NCI-H1048 (cell line): ENCODE data around the gene OXGR1.
"Not testable (repeated sequence)": the region's sequence is repeated elsewhere in the genome, so short reads cannot be mapped to it uniquely, and the experiment has no call there.

Experiments
- DNase-seq: peaks from one replicate; lab custom pipeline; 2025; lab: John Stamatoyannopoulos, UW

Gene OXGR1

DNA sequence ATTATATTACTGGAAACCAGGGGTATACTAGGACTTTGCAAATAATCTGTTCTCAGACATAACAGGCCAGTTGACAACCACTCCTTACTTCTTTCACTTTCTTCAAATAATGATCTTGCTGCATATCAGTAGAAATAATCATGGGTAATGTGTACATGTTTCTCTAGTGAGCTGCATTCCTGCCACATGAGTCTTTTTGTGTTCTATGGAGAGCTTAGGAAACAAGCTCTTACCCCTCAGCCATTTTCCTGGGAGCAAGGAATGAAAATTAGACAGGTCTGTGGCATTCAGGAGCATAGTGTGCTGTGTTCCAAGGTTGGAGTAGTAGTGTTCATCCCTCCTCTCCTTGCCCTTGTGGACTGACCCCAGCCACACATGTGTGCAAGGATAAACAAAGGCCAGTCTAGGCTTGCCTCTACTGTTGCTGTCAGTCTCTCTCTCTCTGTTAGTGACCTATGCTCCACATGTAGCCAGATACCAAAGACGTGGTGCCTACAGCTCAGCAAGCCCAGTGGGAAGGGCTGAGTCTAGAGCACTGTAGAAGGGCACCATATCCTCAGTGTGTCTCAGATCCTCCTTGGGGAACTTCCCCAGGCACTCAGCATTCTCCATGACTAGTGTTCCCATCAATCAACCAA, 11.5 kb upstream of the OXGR1 start:
- no peak for DNase-seq

DNA sequence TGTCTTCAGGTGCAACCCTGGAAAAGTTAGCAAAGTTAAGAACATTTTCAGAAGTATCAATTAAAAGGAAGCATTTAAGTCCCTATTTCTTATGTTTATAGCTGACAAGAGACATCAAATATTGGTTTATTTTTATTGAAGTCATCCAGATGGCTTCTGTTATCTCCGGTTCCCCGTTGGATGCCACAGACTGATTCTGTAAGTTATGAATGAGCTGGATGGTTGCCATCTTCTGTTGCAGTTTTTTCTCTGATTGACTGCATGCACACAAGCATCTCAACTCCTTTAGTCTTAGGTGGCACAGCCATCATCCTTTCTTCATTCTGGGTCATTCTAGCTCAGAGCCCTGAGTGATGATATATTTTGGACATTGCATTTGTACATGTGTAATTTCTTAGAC, 10.6 kb upstream of the OXGR1 start:
- DNase-seq = no peak

DNA sequence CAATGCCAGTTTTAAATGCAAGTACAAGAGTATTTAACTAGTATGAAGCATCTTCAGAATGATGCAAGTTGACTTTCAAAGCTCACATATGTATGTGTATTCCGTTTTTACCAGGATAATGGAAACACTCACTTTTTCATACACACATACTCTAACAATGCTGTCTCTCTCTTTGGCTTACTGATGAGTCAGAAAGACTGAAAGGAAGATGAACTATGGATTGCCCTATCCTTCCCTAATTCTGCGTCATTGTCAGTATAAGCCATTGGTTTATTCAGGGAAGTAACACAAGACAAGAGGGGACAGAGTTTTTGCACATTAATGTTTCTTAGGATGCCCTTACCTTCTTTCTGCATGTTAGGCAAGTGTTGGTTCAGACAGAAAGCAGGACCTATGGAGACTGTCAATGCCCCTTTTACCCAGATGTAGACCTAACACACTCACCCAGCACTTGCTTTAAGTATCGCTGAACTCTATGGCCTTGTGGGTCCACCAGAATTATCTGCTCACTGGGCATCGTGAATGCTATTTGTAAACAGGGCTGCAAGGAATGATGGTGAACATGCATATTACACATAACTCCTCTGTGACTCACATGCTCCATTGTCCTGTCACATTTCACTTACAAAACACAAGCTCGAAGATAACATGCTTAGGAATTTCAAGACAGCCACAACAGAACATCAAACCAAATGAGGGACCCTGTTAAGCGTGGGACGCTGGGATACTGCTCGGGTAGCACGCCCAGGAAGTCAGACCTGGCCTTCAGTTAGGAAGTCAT, 10.0 kb upstream of the OXGR1 start:
- DNase-seq = no peak

DNA sequence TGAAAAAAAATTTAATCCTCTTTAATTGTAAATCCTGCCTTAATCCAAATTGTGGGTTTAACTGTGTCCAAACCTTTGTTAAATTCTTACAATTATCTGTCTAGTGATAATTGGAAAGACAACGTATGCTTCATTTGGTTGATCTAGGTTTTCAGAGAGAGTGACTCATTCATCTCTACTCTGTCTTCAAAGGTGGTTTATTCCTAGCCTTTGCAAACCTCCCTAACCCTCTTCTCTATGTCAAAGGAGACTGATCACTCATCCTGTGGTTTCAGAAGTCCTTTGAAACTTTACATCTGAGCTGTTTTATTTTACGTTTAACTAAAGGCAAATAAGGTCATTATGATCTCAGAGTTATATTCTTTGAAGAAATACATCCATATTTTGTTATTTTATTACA, 8.8 kb upstream of the OXGR1 start:
- DNase-seq = no peak

DNA sequence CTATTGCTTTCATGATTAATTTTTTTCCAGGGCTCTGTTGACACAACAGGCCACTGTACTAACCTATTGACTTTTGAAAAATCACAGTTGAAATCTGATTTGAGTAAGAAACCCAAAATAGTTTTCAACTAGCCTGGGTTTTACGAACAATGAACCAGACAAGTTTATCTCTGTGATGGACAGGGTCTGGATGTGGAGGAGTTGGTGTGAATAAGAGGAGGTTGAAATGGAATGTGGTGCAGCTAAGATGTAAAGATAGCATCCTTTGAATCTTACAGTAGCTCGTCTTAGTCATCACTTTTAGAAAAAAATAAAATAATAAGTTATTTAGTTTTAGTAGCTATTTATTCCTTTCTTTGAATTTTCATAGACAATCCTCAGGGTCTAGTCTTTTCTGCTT, 8.3 kb upstream of the OXGR1 start:
- no peak for DNase-seq

DNA sequence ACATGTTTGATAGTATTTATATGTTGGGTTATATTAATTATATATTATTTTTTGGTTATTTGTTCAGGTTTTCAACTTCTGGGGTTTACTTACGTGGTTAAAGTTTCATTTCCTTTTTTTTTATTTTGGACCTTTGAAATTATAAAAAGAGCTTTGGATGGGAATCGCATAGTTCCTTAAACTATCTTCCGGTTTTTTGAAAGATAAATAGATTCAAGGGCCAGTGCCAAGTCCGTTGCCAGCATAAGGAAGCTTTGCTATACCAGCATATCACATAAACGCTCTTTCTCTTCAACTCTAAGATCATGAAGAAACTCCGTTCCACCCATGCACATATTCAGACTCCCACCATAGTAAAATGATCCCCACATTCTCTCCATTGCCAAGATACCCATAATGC, 7.4 kb upstream of the OXGR1 start:
- no peak for DNase-seq

DNA sequence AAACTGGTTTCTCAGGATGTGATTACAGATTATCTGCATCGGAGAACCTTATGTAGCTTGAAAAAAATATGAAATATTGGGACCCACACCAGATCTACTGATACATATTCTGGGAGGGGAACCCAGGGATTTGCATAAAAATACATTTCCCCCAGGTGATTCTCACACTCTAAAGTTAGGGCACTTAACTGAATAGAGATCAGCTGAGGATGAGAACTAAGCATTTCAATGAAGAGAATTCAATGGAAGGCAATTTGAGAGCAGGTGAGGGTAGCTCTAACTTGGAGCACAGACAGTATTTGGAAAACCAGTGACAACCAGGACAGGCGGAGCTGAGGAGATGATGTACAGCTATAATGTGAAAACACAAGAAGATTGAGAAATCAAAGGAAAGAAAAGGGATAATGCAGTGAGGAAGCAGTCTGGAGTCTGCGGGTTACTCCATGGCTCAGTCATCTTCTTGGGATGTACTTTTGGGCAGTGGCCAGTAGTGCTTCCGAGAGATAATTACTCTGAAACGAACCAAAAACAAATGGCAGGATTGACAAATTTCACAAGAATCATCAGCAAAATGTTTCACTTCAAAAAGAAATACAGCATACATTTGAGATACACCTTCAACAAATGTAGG, 6.1 kb upstream of the OXGR1 start:
- no peak for DNase-seq

DNA sequence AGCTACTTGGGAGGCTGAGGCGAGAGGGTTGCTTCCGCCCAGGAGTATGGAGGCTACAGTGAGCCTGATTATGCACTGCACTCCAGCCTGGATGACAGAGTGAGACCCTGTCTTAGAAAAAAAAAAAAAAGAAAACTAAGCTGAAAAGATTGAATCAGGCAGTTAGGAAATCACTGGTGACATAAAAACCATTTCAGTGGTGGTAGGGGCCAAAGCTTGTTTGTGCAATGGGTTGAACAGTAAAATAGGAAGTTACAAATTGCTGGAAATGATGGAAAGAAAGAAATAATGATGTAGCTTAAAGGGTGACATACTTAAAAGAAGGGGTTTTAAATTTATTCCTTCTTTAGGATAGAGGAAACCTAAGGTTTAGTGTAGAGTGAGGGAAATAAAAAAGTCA, 4.8 kb upstream of the OXGR1 start:
- no peak for DNase-seq

DNA sequence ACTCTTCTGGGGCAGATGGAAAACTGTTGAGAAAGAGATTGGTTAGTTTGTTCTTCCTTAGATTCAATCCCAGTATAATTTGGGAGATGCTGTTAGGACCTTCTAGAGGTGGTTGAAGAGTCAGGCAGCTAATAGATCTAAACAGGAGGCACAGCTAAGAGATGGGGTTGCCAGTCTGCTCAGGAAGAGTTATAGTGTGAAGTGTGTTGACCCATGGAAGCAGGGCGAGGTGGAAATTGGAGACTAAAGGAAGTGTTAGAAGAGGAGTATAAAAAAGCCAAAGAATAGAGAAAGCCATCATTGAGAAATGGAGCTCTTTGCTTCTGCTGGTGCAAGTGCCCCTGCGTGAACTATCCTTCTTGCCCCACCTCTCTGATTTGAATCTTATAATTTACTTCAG, 3.8 kb upstream of the OXGR1 start:
- no peak for DNase-seq

DNA sequence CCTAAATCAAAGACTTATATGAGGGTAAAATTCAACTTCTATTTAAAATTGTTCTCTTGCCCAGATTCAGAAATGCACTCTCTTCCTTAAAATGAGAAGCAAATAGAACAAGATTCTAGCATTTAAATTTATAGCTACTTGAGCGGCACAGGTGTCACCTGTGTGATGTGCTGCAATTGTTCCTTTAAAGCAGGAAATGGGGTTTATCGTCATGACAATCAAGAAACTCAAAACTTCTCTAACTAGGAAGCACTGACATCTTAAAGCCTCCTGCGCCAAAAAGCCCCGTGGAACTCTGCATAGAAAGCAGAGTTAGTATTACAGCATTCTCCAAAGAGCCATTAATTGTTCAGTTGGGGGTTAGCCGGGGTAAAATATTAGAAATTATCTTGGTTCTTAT, 2.6 kb upstream of the OXGR1 start:
- no peak for DNase-seq

DNA sequence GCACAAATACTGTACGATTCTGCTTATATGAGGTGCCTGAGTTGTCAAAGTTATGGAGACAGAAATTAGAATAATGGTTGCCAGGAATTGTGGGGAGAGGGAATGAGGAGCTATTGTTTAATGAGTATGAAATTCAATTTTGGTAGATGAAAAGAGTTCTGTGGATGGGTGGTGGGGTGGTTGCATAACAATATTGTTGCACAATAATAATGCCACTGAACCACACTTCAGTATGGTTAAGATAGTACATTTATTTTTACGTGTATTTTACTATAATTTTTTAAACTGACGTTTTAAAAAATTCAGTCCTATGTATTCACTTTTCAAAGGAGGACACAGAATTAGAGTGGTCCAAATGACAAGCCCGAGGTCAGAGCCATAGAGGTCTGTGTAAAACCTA, 1.8 kb upstream of the OXGR1 start:
- DNase-seq = no peak

DNA sequence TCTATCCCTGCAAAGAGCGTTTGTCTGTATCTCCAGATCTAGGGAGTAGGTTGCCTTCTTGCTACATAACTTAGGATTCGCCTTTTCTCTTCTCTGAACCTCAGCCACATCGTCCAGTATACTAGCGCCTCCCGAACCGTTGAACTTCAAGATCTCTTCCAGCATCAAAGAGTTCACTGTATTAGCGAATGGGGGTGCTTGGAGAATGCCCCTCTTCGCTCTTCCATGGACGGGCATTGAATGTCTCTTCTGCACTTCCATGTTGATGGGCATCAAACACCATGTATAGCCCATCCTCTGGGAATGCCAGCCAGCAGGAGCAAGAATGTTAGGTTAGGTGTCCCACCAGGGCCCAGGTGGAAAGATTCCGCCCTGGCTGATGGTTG, 575 bp upstream of the OXGR1 start:
- DNase-seq = no peak

DNA sequence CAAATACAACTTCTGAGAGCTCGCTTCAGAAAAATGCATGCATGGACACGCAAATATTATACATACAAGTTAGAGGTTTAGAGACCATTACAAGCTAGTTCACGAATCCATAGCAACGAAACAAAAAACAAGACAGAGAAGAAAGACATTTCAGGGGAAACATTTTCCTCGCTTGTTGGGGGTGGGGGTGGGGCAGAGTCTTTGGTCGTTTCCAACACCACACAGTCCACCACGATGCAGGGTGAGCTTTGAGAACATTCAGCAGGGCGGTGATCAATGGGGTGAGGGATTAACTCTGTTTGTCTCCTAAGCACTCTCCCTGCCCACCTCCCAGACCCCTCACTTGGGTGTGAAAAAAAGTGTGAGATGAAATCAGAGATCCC, 651 bp downstream of the OXGR1 start:
- no peak for DNase-seq

DNA sequence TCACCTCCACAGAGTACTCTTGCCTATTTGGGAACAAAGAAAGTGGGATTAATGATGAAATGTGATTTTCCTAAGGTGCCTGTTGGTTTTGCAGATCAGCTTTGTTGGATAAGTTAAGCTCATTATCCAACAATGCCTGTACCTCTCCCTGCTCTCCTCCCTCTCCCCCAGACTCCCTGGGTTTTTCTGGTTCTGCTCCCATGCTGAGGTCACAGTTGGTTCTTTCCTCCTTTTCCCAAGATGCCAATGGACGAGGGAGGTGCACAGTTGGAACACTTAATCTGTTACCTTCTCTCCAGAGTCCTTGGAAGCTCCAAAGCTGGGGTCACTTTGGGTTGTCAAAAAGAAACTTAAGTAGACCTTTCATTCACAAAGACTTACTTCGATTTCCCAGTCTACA, 1.6 kb downstream of the OXGR1 start:
- DNase-seq = no peak

DNA sequence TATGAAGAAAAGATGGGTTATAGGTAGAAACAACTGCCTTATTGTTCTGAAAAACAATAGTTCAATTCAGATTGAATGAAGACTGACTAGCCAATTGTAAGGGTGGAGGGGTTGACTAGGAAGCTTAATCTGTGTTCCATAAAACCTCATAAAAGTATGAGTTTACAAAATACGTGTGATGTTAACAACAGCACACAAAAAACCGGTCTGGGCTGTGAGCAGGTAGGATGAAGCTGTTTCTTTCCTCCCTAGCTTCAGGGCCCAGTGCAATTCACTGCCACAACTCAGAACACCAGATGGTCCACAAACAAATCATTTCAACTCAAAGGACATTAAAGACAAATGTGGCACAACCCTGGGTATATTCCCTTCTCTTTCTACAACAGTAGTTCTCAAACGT, 3.2 kb downstream of the OXGR1 start:
- no peak for DNase-seq

DNA sequence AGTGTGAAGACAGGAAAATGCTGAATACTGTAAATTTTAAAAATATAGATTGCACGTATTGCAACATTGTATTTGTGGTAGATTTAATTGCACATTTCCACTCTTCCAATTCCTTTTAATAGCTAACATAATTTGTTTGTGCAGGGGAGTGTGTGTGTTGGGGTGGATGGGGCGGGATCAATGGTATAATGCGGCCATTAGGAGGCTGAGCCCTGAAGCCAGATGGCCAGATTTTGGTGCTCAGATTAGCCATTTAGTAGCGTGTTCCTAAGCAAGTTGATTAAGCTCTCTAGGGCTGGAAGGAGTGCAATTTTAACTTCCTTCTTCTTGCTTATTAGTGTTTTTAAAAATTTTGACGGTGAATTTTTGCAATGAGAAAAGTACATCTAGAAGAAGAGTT, 5.8 kb downstream of the OXGR1 start:
- no peak for DNase-seq

DNA sequence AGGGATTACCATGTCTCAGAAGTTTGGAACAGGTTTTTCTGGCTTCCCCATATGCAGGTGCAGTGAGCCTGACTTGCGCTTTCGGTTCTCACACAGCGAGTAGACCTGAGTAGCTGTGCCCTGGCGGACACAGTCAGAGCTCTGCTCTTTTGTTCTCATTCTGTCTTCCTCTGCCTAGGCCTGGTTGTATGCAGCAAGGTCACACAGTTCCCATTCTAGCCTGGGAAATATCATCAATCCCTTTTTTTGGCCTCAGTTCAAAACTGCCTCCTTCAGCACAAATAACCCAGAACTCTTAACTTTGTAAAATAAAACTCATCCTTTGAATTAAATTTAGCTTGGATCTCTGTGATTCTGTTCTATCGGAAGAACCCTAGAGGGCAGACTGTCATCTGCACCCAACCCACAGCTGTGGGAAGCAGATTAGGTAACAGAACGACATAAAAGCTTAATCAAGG, 10.2 kb downstream of the OXGR1 start:
- DNase-seq = peak; percentile 72

DNA sequence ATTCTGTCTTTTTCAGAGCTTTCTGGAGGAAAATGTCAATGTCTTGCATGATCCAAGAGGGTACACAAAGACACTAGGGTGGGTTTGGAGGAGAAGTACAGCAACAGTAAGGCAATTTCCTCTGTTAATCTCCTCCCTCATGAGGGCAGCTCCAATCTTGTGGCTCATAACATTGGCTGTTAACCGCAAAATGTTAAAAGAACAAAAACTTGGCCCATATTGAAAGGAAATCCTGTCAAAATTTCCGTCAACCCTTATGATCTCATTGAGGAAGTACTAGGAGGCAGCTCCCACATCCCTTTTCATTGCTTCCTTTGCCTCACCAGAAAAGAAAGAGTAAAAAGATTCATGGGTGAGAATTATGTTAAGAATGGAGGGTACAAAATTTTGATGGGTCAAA, 11.6 kb downstream of the OXGR1 start:
- no peak for DNase-seq

DNA sequence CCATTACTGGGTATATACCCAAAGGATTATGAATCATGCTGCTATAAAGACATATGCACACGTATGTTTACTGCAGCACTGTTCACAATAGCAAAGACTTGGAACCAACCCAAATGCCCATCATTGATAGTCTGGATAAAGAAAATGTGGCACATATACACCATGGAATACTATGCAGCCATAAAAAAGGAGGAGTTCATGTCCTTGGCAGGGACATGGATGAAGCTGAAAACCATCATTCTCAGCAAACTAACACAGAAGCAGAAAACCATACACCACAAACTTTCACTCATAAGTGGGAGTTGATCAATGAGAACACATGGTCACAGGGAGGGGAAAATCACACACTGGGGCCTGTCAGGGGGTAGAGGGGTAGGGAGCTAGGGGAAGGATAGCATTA, 14.4 kb downstream of the OXGR1 start:
- not testable (repeated sequence) for DNase-seq

DNA sequence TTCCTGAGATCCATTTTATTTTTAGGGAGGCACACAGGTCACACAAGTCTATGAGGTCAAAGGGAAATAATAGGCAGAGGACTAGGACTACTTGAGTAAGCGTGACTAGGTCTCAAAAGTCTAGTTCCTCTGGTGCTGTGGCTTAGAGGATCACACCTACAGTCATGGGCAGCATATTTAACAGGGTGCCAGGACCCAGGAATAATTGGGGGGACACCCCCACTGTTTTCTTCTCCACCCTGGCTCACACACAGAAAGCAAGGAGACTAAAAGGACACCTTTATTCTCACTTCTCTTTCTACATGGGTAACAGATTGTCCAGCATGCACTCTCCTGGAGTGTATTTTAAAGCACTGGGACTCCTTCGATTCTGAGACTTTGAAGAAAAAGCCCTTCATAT, 26.2 kb downstream of the OXGR1 start:
- DNase-seq = no peak

DNA sequence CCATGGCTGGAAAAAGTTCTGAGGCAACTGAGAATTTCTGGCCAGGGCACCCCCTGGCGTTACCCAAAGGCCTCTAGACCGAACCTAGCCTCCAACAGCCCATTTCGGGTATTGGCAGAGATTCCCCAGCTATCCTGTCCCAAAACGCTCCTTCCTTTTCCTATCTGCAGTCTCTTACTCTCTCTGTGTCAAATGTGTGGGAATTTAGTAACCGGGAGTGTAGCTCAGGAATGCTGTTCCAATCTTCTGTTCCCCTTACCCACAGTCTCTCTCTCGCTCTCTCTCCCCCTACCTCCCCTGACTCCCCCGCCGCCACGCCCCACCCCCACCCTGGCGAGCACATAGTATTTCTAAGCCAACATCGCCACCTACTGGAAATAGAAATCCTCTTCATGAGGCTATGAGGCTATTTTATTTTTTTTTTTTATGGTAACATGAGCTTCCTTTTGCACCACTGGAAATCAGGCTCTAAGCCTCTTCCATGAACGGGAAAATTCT, 27.0 kb downstream of the OXGR1 start:
- peak; percentile 4 for DNase-seq

DNA sequence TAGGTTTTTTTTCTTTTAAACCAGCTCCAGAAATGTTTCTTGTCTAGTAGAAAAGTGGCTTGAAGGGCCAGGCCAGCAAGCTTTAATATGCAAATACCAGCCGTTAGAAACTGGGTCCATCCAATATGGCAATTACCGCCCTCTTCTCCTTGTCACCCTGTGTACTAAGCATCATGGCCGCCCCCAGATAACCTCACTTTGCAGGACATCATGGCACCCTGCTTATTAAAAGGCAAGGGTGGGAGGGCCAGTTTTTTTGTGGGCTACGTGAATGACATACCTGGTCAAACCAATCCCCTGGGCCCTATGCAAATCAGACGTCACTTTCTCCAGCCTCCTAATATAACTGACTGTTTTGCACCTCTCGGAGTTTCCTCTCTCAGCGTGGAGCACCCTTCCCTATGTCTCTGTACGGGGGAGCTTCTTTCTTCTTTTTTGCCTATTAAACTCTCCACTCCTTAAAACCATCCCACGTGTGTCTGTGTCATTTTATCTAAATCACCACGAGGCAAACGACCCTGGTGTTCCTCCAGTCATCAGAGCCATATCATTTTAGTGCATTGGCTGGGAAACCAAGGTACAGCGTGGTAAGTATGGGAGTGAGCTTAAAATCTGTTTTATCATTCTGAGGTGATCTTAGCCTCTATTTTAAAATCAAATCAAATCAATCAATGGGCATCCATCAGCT, 27.7 kb downstream of the OXGR1 start:
- DNase-seq = no peak
